IPS-NIHi11 (cell line): Measurements from ENCODE around the gene MBL2.

Experiments
- DNase-seq: peaks from one replicate; pipeline ENCODE4 v3.0.0; 2012; ENCODE audit warnings: mixed read lengths, low spot score

Gene MBL2

DNA sequence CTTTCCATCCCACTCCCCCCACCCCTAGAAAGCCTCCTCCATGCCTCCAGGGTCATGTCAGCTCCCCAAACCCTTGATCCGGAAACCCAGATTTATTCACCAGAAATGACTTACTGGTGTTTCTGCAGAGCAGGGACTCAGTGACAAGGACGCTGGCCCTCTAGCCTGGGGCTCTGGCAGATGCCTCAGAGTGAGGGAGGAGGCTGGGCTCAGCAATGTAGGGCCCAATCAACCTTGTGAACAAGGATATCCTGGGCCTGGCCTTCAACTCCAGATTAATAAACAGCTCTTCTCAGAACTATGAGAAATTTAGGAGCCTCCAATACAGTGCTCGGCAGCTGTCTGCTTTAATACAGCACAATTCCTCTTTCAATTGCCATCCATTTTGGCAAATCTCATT lies at the start of gene MBL2:
TSS of gene MBL2 (minus strand) at position 162 of the 400 bp plus-strand sequence. CDS start 1,149 bp downstream, outside the sequence.
- DNase-seq: no peak

DNA sequence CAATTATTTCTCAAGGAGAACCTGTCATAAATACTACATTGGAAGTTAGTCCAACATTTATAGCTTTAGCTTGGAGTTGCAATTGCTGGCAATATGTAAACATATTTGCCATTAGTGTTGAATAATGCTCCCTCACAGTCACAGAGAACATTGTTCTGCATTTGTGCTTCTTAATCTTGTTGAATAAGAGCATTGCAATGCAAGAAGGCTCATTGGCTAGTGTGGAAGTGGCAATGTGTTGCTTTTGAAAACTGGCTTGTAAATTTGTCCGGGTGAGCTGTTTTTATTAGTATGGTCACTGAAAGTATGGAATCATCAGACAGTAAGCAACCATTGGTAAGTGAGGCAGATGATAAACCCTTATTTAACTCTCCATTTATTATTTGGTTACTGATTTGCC lies 47.7 kb upstream of the MBL2 start:
- no peak for DNase-seq

DNA sequence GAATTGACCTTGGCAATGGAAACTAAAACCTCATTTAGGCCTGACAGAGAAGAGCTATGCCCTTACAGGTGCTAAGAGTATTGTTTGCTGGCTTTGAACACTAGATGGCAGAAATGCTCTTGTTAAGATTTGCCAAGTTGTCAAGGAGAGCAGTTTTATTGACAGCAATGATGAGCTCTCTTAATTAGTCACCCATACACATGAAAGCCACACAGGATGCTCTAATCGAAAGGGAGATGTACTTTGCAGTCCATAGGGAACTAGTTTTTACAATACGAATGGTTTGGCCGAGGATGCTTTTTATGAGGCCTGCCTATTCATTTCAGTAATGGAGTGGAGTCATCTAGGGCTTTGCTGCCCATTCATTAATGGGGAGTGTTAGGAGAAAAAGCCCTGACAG lies 45.4 kb upstream of the MBL2 start:
- peak; percentile 37 for DNase-seq

DNA sequence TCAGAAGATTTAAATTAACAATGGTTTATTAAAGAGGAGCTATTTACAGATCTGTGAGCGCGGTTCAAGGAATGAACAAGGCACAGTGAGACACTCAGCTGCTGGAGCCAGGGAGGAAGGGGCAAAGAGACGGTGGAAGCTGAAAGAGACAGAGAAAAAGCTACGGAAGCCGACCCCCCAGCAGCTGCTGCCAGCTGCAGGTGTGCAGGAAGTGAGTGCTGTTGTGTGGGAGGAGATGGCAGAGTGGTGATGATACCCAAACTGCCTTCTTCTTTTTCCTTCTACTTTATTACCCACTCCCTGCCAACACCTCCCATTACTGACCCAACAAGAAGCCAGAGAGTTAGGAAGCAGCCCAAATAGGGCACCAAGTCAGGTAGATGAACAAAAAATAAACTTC lies 41.9 kb upstream of the MBL2 start:
- DNase-seq: no peak

DNA sequence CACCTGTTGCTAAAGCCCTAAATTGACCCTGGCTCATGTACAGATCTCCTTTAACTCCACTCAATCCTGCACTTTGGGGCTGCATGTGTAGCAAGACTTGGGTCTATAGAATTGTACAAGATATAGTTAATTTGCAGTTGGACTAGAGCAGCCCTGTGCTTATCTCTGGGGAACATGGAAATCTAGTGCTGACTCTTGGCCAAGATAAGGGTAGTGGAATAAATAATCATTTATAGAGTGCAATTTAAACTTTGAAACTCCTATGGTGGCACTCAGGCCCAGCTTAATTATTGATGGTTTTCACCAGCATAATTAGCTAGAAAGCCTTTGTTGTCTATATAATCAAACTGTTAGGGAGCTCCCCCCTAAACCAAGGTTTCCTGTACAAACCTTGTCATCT lies 39.2 kb upstream of the MBL2 start:
- DNase-seq: no peak

DNA sequence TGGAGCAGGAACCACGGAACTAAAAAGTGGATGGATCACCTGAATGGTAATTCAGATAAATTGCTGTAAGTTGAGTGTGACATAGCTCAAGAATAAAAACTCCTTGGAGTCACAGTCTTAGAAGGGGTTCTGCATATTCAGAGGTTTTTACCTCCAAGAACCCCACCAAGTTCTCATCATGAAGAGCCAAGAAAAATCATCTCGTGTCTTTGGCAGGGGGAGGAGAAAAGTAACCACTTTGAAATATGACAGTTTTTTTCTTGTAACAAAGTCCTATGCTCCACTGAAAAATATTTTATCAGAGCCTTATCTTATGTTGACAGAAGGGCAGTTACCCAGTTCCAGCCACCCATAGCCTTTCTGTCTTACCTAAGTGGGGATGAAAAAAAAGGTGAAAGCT lies 38.2 kb upstream of the MBL2 start:
- DNase-seq: no peak

DNA sequence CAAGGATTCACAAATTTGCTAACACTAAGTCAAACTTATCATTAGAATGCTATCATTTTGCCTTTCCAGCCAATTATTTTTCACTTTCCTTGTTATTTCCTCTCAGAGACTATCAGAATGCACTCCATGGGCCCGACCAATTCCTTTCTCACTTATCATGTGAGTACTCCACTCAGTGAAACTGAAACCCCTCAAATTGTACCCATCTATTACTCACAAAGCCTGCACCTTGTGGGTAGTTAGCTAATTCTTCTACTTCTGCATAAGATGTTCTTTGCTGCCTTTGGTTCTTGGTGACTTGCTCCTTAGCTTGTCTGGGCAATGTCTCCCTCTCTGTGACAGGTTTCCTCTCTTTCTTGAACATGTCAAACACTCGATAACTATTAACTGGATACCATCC lies 35.2 kb upstream of the MBL2 start:
- DNase-seq: no peak

DNA sequence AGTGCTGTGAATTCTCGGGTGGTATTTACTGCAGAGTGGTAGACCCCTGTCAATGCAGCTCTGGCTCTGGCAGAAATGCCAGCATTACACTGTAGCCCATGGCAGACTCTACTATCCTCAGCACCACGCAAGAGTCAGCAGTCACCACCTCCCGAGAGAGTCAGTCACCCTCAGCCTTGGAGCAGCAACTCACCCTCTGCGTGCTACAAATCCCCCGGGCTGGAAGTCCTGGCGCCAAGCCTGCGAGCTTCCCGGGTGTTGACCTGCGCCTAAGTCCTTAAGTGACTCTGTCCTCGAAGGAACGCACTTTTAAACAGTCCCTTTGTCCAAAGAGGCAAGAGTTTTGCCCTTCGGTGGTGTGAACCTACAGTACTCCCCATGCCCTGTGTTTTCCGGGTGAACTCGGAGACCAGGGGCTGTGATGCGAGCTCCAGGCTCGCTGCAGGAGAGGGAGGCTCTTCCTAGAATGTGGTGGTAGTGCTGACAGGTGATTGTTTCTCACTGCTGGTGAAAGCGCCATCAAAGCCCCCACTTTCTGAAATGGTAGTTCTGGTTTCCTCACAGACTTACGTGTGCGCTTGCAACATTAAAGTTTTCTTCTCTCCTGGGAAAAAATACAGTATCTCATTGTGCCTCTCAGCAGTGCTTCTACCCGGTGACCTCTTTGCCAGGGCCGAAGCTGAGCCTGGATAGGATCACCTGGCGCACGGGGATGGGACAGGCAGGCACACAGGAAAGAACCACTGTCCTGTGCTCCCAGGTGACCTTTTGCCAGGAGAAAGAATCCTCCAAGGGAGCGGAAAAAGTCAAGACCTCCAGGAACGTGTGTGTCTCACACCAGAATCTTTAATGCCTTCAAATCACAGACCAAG lies 33.1 kb upstream of the MBL2 start:
- DNase-seq: no peak

DNA sequence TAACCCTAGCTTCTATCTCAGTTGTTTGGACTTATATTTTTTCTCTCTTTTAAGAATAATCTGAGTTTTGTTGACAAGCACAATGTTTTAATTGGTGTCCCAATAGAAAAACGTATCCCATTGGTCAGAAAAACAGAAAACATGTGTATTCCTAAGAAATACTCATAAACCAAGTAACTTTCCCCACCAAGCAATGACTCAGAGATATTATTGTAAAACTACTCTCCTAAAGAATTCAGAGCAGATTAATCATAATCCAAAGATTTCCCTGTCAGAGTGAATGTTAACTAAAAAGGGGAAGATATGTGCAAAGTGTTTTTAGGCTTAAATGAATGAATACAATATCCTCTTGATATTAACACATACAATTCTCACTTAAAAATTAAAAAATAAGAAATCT lies 29.4 kb upstream of the MBL2 start:
- DNase-seq: no peak

DNA sequence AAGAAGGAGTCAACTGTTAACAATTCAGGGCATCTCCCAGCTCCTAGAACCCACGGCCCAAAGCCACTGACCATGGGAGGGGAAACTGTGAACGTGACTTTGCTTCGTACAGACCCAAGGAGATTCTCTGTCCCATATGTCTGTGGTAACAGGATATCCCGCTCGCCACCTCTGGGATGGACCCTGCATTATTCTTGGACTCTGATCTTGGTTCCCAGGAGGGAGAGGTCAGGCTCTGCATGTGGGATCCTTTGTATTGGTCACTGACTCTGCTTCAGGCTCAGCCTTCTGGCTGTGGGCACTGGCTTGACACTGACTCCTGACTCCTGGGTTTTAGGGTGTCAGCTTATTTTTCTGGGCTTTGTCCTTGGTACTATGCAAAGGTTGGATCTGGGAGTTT lies 13.5 kb upstream of the MBL2 start:
- no peak for DNase-seq

DNA sequence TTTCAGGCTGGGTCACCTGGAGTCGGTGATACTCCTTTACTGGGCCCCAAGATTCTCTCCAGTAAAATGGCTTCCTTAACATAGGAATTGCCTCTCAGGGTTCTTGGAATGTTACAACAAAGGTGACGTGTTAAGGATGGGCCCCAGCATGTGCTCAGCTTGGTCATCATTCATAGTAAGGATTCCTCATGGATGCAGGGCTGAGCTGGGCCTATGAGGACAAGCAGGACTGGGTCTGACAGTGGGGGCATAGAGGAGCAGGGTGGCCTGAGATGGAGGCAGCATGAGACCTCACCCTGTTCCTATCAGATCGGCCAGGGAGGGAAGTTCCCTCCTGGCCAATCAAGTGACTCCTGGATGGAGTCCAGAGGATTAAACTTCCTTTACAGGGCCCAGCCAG lies 12.8 kb upstream of the MBL2 start:
- no peak for DNase-seq

DNA sequence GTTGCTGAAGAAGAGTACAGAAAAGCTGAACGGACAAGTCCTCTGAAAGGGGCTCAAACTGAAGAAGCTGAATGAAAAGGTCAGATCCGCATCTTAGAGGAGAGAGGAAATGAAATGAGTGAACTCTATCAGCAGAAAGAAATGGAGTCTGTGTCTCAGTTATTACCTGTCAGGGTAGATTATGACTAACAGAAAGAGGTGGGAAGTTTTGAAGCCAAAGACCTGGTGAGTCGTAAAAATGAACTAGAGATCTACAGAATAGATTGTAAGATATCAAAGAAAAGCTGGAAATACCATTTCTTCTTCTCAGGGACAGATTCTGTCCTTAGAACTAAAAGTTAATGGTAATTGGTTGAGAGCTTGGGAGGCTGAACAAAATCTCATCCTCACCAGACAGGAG lies 11.1 kb upstream of the MBL2 start:
- DNase-seq: no peak

DNA sequence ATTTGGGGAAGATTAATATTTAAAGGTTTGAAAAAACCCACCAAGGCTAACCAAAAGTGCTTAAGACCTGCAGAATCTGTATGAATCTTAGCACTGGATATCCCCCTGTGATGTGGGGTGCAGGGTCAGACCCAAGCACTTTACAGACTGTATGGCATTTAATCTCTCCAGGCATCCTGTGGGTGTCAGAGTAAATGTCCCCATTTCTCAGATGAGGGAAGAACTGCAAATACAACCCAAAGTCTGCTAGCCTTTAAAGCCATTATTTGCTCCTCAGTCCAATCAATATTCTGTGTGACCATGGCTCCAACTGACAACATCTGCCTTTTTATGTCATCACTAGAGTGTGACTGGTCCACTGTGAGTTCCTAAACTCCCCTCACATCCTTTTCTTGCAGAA lies 10.0 kb upstream of the MBL2 start:
- no peak for DNase-seq

DNA sequence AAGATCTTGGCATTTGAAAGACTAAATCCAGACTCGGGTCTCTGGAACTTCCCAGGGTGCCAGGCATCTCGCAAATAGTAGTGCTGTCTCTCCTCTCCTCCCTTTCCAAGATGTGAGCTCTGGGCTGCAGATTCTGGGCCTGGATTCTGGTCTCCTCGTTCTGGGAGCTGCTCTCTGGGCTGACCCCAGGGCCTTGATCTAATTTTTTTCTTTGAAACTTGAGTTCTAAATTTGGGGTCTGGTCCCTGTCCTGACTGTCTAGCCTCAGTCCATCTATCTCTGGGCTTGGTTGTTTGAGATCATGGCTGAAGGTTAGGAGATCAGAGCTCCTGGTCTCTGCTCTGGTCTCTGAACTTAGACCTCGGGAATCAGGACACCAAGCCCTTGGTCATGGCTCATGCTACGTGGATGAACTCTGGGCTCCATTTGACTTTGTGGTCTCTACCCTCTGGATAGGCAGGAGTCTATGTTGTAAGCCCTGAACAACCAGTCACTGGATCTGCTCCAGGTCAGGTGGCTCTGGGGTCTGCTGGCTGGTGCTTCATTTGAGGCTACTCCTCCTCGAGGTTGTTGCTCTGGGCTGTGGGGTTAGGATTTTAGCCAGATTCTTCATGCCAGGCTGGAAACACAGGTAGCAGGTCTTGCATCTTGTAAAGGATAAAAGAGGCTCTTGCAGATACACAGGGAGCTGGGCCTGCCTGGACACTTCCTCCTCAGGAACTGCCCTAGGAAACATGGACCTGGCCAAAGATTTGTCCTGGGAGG lies 8.0 kb upstream of the MBL2 start:
- no peak for DNase-seq

DNA sequence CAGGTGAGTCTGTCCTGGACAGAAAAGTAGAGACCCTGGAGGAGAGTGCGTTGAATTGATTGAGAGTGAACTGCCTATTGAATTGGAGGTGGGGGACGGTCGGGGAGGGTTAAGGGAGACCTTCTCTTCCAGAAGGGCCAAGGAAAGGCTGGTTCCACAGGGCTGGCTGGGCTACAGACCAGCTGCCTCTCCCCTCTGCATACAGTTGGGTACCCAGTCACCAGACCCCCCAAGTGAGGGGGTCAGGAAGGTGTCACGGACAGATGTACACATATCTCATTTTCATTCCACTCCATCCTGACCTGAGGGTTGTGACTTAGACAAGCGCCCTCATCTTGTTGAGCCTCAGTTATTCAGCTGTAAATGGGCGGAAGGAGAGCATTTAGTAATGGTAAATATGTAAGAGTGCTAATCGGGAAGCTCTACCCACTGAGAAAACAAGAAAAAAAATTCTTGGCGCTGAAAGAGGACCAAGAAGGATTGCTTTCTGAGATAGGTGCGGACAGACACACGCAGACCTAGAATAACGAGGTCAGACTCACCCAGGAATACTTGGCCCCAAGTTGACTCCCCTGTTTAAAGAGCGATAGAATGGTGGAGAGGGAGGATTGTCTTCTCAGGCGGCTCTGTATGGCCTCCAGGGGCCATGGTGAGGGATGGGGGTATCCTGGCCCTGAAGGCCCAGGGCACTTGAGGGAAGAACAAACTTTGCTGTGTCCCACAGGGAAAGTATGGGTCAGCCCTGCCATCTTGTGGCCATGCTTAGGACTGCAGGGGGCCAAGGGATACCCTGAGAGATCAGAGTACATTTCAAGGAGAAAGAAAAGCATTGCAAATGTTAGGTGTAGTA lies 7.2 kb upstream of the MBL2 start:
- DNase-seq: peak; percentile 85

DNA sequence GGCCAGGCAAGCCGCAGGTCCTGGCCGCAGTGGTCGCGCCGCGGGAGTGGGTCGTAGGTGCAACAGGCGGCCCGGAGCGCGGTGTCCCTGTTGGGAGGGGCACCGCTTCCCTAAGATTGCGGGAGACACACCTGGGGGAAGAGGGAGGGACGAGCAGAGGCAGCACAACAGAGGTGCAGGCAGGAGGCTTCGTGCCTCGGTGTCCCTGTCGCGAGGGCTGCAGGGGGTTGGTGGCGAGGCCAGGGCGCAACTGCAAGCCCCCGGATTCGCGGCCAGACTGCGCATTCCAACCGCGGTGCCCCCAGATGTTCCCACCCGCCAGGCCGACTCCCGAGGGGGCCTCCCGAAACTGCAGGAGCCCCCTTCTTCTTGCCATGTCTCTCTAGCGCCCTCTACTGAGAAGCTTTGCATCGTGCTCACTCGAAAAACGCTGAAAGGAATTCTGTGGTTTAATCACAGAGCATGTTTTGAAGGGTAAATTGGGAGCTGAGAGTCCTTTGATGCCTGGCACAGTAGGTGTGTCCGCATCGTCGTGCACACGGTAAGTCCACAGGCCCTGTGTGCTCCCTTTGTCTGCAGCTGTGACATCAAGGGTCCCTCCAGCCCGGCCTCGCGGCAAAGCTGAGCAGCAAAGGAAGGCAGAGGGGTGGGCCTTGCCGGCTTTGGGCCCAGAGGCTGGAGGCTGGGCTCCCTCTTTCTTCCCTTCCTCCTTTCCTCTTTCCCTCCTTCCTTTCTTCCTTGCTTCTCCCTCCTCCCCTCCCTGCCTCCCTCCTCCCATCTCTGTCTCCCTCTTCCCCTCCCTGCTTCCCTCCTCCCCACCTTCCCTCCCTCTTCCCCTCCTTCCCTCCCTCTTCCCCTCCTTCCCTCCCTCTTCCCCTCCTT lies 6.2 kb upstream of the MBL2 start:
- DNase-seq: peak; percentile 59

DNA sequence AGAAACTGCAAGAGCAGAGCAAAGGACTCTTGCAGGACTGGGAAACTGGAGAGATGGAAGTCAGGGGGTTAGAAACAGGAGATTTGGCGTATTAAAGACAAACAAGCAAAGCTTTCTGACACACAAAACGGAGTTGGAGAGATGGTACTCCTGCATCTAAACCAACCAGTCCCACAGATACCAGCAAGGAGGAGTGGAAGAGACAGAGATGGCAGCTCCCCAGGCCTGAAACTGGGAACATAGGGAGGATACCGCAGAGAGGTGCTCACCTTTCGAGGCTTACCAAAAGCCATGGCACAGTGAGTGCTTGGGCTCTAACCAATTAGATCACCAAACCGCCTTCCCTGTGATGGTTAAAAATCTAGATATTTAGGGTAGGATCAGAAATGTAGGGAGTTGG lies 4.8 kb upstream of the MBL2 start:
- DNase-seq: no peak

DNA sequence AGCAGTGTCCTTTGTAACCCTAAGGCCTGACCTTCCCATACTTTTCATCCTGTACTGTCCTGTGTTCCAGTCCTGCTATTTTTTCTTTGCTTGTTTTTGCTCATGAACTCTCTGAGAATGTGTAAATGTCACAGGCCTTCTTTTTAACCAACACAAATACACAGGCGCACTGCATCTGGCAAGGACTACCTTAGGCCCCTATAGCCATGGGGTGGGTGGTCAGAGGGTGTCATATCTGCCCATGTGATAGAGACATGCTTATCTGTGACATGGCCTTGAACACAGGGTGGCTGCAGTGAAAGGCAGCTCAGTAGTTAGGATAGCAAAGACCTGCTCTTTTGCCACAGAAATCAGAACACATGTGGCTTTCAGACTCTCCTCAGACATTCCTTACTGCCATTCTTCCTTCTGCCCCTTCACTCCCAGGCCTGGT lies 3.9 kb upstream of the MBL2 start:
- DNase-seq: no peak

DNA sequence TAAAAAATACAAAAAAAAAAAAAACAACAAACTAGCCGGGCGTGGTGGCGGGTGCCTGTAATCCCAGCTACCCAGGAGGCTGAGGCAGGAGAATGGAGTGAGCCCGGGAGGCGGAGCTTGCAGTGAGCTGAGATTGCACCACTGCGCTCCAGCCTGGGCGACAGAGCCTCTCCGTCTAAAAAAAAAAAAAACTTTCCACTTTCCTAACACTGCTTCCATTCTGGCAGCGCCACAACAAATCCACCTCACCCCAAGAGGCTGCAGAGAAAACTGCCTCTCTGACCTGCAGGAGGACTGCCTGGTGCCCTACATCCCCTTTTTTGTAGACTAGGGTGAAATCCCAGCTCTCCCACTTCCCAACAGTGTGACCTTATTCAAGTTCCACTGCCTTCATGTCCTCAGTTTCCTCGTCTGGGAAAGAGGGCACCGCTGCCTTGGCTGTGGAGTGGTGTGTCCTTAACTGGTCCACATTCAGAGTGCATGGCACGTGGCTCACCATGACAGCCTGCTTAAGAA lies 2.6 kb upstream of the MBL2 start:
- no peak for DNase-seq

DNA sequence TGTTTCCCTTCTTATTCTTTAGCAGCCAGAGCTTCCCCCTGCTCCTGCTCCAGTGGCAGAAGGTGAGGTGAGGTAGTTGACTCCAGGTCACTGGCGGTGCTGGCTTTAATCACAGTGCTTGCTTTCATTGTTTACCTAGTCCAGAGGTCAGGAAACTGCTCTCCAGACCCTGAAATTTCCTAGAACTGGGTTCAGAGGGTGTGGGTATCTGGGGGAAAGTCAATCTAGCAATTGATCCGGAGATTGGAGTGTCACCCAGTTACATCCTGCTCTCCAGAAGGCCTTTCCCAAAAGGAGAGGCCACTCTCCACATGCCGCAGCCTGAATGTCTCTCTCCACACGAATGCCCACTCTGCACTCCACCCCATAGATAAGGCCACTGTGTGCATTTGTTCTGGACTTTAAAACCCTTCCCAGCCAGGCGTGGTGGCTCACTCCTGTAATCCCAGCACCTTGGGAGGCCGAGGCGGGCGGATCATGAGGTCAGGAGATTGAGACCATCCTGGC lies 2.1 kb upstream of the MBL2 start:
- no peak for DNase-seq

DNA sequence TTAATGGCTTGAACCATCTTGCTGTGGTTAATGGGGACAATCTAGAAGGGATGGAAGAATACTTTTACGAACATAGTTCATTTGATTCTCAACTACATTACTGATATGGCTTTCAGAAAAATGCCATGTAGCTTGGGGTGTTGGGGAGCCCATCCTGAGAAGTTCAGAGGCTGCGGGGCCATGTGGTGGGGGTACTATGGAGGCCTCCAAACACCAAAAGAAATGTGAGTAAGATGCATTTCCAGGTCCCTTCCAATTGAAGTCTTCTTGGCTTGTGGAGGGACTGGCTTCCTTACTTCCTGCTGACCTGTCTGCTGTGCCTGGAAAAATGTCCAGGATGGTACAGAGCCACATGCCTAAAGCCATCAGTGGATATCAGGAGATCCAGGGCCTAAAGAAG lies 1.6 kb upstream of the MBL2 start:
- DNase-seq: no peak
